Activated CD8-positive, alpha-beta T cell treated with anti-CD3 and anti-CD28 coated beads, Interleukin-2, amount 10 ng/mL, durations not matched to agents 7 days and 5 days (primary cell): ENCODE data around the gene LY6G5B. TPM values are rescaled to one million over a fixed set of nuclear protein-coding genes. Genes with fewer than 3 reads are reported as not detected.

ENCODE experiments used
- ATAC-seq: fragments of 150-1000 bp; cut with Tn5 transposase; one replicate; pipeline ENCODE4 v1.10.0; 2021; ENCODE audit warnings: moderate library complexity
- CTCF ChIA-PET: fragments of 350-600 bp; sonication (Branson Sonifier 250); formaldehyde crosslinking; loops from one replicate; lab custom pipeline; 2021; ENCODE audit warnings: antibody characterized with exemption; lab: Charles Lee
- POLR2A ChIA-PET: fragments of 350-600 bp; sonication (Branson Sonifier 250); formaldehyde crosslinking; loops from one replicate; lab custom pipeline; 2021; ENCODE audit warnings: antibody characterized with exemption; lab: Charles Lee
- DNase-seq: peaks from one replicate; pipeline ENCODE4 v3.0.0-alpha.2; 2020
- H3K27ac Mint-ChIP-seq: one replicate; pipeline ENCODE4 v1.8.0; 2021; ENCODE audit warnings: mild to moderate bottlenecking, mixed read lengths
- H3K27me3 Mint-ChIP-seq: one replicate; pipeline ENCODE4 v1.8.0; 2021; ENCODE audit warnings: low read depth, mixed read lengths
- H3K36me3 Mint-ChIP-seq: one replicate; pipeline ENCODE4 v1.8.0; 2021; ENCODE audit warnings: low read depth, mixed read lengths
- H3K4me1 Mint-ChIP-seq: one replicate; pipeline ENCODE4 v1.8.0; 2021; ENCODE audit warnings: low read depth, mixed read lengths
- H3K4me3 Mint-ChIP-seq: one replicate; pipeline ENCODE4 v1.8.0; 2021; ENCODE audit warnings: mild to moderate bottlenecking, mixed read lengths
- H3K9me3 Mint-ChIP-seq: one replicate; pipeline ENCODE4 v1.8.0; 2022; ENCODE audit warnings: mixed read lengths; ENCODE audit not compliant: insufficient read depth
- total RNA-seq, 2 experiments: library from RNA; stranded (reverse); gene quantifications; one replicate each; pipeline ENCODE4 v1.2.3, GENCODE V29; 2021

The LY6G5B gene
- total RNA-seq, 2 experiments from 2014 or later: 22.6 to 23.2 TPM

- ATAC-seq (no peak), DNase-seq (no peak)
- H3K4me3 Mint-ChIP-seq: no peak overlapping the region
- peak overlapping the region; percentile 10 for H3K27ac Mint-ChIP-seq
- H3K36me3 Mint-ChIP-seq: peaks cover 80% of the 10 kb centered on the region
- no peaks in the 10 kb centered on the region for H3K9me3 Mint-ChIP-seq
- peaks cover 8% of the 10 kb centered on the region for H3K4me1 Mint-ChIP-seq
- no peaks in the 10 kb centered on the region for H3K27me3 Mint-ChIP-seq
- ChIA-PET POLR2A (interaction anchor here (0.7 kb wide), 1 partner anchor 9 kb away, joined by 3 read pairs; no protein-coding TSS in a partner anchor), CTCF (no interaction called here)
Observed at GRCh38 chr6:31631209-31631608, 38.6 kb upstream of the LY6G5B start.

GRCh38 chr6:31631681-31632278, 38.0 kb upstream of the LY6G5B start:
- Mint-ChIP-seq H3K4me1 (peaks cover 8% of the 10 kb centered on the region), H3K36me3 (peaks cover 80% of the 10 kb centered on the region), H3K9me3 (no peaks in the 10 kb centered on the region), H3K27ac (no peak overlapping the region), H3K4me3 (no peak overlapping the region), H3K27me3 (no peaks in the 10 kb centered on the region)
- DNase-seq: no peak
- ATAC-seq: no peak
- ChIA-PET CTCF (no interaction called here), POLR2A (interaction anchor here (0.7 kb wide), 1 partner anchor 8 kb away, joined by 3 read pairs; no protein-coding TSS in a partner anchor)

GRCh38 chr6:31632279-31632946, 37.4 kb upstream of the LY6G5B start:
- ATAC-seq (no peak), DNase-seq (no peak)
- no peaks in the 10 kb centered on the region for H3K27me3 Mint-ChIP-seq
- H3K4me3 Mint-ChIP-seq: no peak overlapping the region
- ChIA-PET POLR2A (no interaction called here), CTCF (no interaction called here)
- no peaks in the 10 kb centered on the region for H3K9me3 Mint-ChIP-seq
- no peak overlapping the region for H3K27ac Mint-ChIP-seq
- H3K4me1 Mint-ChIP-seq: peaks cover 5% of the 10 kb centered on the region
- H3K36me3 Mint-ChIP-seq: peaks cover 82% of the 10 kb centered on the region

GRCh38 chr6:31633447-31633846, 36.3 kb upstream of the LY6G5B start:
- ATAC-seq (no peak), DNase-seq (no peak)
- H3K27me3 Mint-ChIP-seq: no peaks in the 10 kb centered on the region
- peaks cover 77% of the 10 kb centered on the region for H3K36me3 Mint-ChIP-seq
- H3K27ac Mint-ChIP-seq: no peak overlapping the region
- CTCF ChIA-PET: interaction anchor here (1.2 kb wide), 1 partner anchor 12 kb away, joined by 3 read pairs; no protein-coding TSS in a partner anchor
- H3K4me1 Mint-ChIP-seq: no peaks in the 10 kb centered on the region
- no peak overlapping the region for H3K4me3 Mint-ChIP-seq
- H3K9me3 Mint-ChIP-seq: no peaks in the 10 kb centered on the region
- POLR2A ChIA-PET: interaction anchor here (1.0 to 2.0 kb wide), 2 partner anchors 11 to 32 kb away, joined by 3 to 6 read pairs; partner anchors contain the start of gene CSNK2B

- Mint-ChIP-seq H3K4me1 (peaks cover 4% of the 10 kb centered on the region), H3K36me3 (peaks cover 77% of the 10 kb centered on the region), H3K27me3 (no peaks in the 10 kb centered on the region), H3K27ac (no peak overlapping the region), H3K4me3 (no peak overlapping the region), H3K9me3 (no peaks in the 10 kb centered on the region)
- ATAC-seq (no peak), DNase-seq (no peak)
- ChIA-PET CTCF (interaction anchor here (1.2 kb wide), 1 partner anchor 13 kb away, joined by 3 read pairs; no protein-coding TSS in a partner anchor), POLR2A (interaction anchor here (1.0 to 2.0 kb wide), 3 partner anchors 11 to 32 kb away, joined by 3 to 6 read pairs (median 4); partner anchors contain the start of genes BAG6 and CSNK2B)
Observed at GRCh38 chr6:31634131-31634530, 35.6 kb upstream of the LY6G5B start.

- no peak for ATAC-seq
- peaks cover 77% of the 10 kb centered on the region for H3K36me3 Mint-ChIP-seq
- H3K4me3 Mint-ChIP-seq: no peak overlapping the region
- H3K9me3 Mint-ChIP-seq: no peaks in the 10 kb centered on the region
- ChIA-PET CTCF (interaction anchor here (1.8 kb wide), 1 partner anchor 12 kb away, joined by 7 read pairs; no protein-coding TSS in a partner anchor), POLR2A (interaction anchor here (1.0 to 2.0 kb wide), 2 partner anchors 12 to 17 kb away, joined by 4 to 6 read pairs; partner anchors contain the start of gene BAG6)
- DNase-seq: no peak
- no peak overlapping the region for H3K27ac Mint-ChIP-seq
- H3K27me3 Mint-ChIP-seq: no peaks in the 10 kb centered on the region
- H3K4me1 Mint-ChIP-seq: peaks cover 8% of the 10 kb centered on the region
Observed at GRCh38 chr6:31634969-31635575, 34.7 kb upstream of the LY6G5B start.

- Mint-ChIP-seq H3K4me1 (peaks cover 8% of the 10 kb centered on the region), H3K9me3 (no peaks in the 10 kb centered on the region), H3K27ac (no peak overlapping the region), H3K36me3 (peaks cover 74% of the 10 kb centered on the region), H3K27me3 (no peaks in the 10 kb centered on the region), H3K4me3 (no peak overlapping the region)
- ATAC-seq (no peak), DNase-seq (no peak)
- POLR2A ChIA-PET: interaction anchor here (0.9 kb wide), 1 partner anchor 14 kb away, joined by 3 read pairs; no protein-coding TSS in a partner anchor
- CTCF ChIA-PET: no interaction called here
Observed at GRCh38 chr6:31636698-31637596, 32.8 kb upstream of the LY6G5B start.

- H3K27ac Mint-ChIP-seq: no peak overlapping the region
- peaks cover 68% of the 10 kb centered on the region for H3K36me3 Mint-ChIP-seq
- no peak for ATAC-seq
- no peak for DNase-seq
- H3K27me3 Mint-ChIP-seq: no peaks in the 10 kb centered on the region
- peaks cover 8% of the 10 kb centered on the region for H3K4me1 Mint-ChIP-seq
- CTCF ChIA-PET: interaction anchor here (1.2 kb wide), 1 partner anchor 58 kb away, joined by 3 read pairs; no protein-coding TSS in a partner anchor
- POLR2A ChIA-PET: interaction anchor here (1.2 to 2.2 kb wide), 3 partner anchors 13 to 17 kb away, joined by 6 to 10 read pairs (median 6); partner anchors contain the start of gene BAG6
- H3K4me3 Mint-ChIP-seq: no peak overlapping the region
- no peaks in the 10 kb centered on the region for H3K9me3 Mint-ChIP-seq
Observed at GRCh38 chr6:31639043-31639442, 30.7 kb upstream of the LY6G5B start.

GRCh38 chr6:31639449-31639861, 30.3 kb upstream of the LY6G5B start:
- H3K36me3 Mint-ChIP-seq: peaks cover 65% of the 10 kb centered on the region
- DNase-seq: no peak
- no peaks in the 10 kb centered on the region for H3K27me3 Mint-ChIP-seq
- peaks cover 8% of the 10 kb centered on the region for H3K4me1 Mint-ChIP-seq
- CTCF ChIA-PET: interaction anchor here (1.0 to 1.4 kb wide), 3 partner anchors 12 to 59 kb away, joined by 3 to 5 read pairs (median 4); no protein-coding TSS in a partner anchor
- H3K27ac Mint-ChIP-seq: no peak overlapping the region
- H3K4me3 Mint-ChIP-seq: no peak overlapping the region
- no peaks in the 10 kb centered on the region for H3K9me3 Mint-ChIP-seq
- POLR2A ChIA-PET: interaction anchor here (1.2 to 2.2 kb wide), 2 partner anchors 13 to 17 kb away, joined by 6 to 10 read pairs; partner anchors contain the start of gene BAG6
- ATAC-seq: no peak

GRCh38 chr6:31640612-31641011, 29.2 kb upstream of the LY6G5B start:
- no peak for ATAC-seq
- Mint-ChIP-seq H3K4me1 (peaks cover 14% of the 10 kb centered on the region), H3K27me3 (no peaks in the 10 kb centered on the region), H3K27ac (no peak overlapping the region), H3K4me3 (no peak overlapping the region), H3K36me3 (peaks cover 70% of the 10 kb centered on the region), H3K9me3 (no peaks in the 10 kb centered on the region)
- ChIA-PET POLR2A (interaction anchor here (1.0 to 1.6 kb wide), 3 partner anchors 9 to 12 kb away, joined by 3 to 6 read pairs (median 3); partner anchors contain the start of gene BAG6), CTCF (interaction anchor here (1.0 to 1.4 kb wide), 3 partner anchors 11 to 60 kb away, joined by 3 to 5 read pairs (median 4); no protein-coding TSS in a partner anchor)
- DNase-seq: no peak
